SU-DHL-6 (cell line): ENCODE results near the gene NTRK3.

Experiments used
- H2AFZ ChIP-seq: fragments of 200-600 bp; sonication (generic); 2 replicates; pipeline ENCODE4 v1.6.1; 2014; ENCODE audit warnings: low read depth, mild to moderate bottlenecking, moderate library complexity, mixed read lengths, antibody characterized with exemption, low read length; ENCODE audit not compliant: severe bottlenecking
- H3F3A ChIP-seq: fragments of 200-600 bp; shearing (Covaris generic); 2 replicates; pipeline ENCODE4 v1.6.0; 2016; ENCODE audit warnings: antibody characterized with exemption, mild to moderate bottlenecking; ENCODE audit not compliant: insufficient read depth
- H3K27ac ChIP-seq: fragments of 200-600 bp; sonication (generic); 2 replicates; pipeline ENCODE4 v1.5.1; 2016; ENCODE audit warnings: low read depth, mild to moderate bottlenecking, low read length, moderate library complexity, mixed read lengths
- H3K27me3 ChIP-seq: fragments of 200-600 bp; sonication (generic), shearing (Covaris generic); 2 replicates; pipeline ENCODE4 v1.6.0; 2014; ENCODE audit warnings: mild to moderate bottlenecking, low read length
- H3K36me3 ChIP-seq: fragments of 200-600 bp; sonication (generic); 2 replicates; pipeline ENCODE4 v1.6.1; 2014; ENCODE audit warnings: mild to moderate bottlenecking, low read length, mixed read lengths
- H3K4me2 ChIP-seq: fragments of 300-600, 200-600 bp; shearing (Covaris generic), sonication (generic); 2 replicates; pipeline ENCODE4 v1.6.0; 2014; ENCODE audit warnings: low read length, low read depth, mild to moderate bottlenecking; ENCODE audit not compliant: poor library complexity, severe bottlenecking
- H3K4me3 ChIP-seq: fragments of 200-600 bp; sonication (generic); 2 replicates; pipeline ENCODE4 v1.5.1; 2014; ENCODE audit warnings: antibody characterized with exemption, low read length, mild to moderate bottlenecking, mixed read lengths; ENCODE audit not compliant: insufficient read depth, poor library complexity, severe bottlenecking
- H3K79me2 ChIP-seq: fragments of 200-600 bp; sonication (generic); 2 replicates; pipeline ENCODE4 v1.6.1; 2014; ENCODE audit warnings: mild to moderate bottlenecking, low read length, moderate library complexity; ENCODE audit not compliant: insufficient read depth
- H3K9ac ChIP-seq: fragments of 200-600 bp; sonication (generic); 2 replicates; pipeline ENCODE4 v1.7.0; 2014; ENCODE audit warnings: mild to moderate bottlenecking, low read length
- H3K9me2 ChIP-seq: fragments of 200-600 bp; sonication (generic); replicated peaks from 2 replicates; pipeline ENCODE4 v1.6.1; 2014; ENCODE audit warnings: low read length; ENCODE audit not compliant: insufficient read depth
- H3K9me3 ChIP-seq: fragments of 200-600 bp; sonication (generic); 2 replicates; pipeline ENCODE4 v1.6.1; 2014; ENCODE audit warnings: low read length, mixed read lengths; ENCODE audit not compliant: insufficient read depth
- H4K20me1 ChIP-seq: fragments of 200-600 bp; sonication (generic); 2 replicates; pipeline ENCODE4 v1.6.1; 2014; ENCODE audit warnings: low read depth, mild to moderate bottlenecking, antibody characterized with exemption, low read length, moderate library complexity, mixed read lengths
- CTCF ChIP-seq: fragments of 200-600 bp; sonication (generic); IDR thresholded peaks from one replicate; pipeline ENCODE4 v1.5.1; 2017; ENCODE audit warnings: antibody characterized with exemption, mild to moderate bottlenecking, low read length, moderate library complexity; ENCODE audit not compliant: insufficient read depth, poor library complexity, severe bottlenecking
- EZH2phosphoT487 ChIP-seq: fragments of 200-600 bp; sonication (generic), shearing (Covaris generic); conservative IDR thresholded peaks from 2 replicates; pipeline ENCODE4 v1.6.1; 2018; ENCODE audit warnings: mild to moderate bottlenecking, antibody characterized with exemption, low read length, moderate library complexity, mixed read lengths

NTRK3 gene

GRCh38 chr15:88106074-88106473, 150.5 kb downstream of the NTRK3 start:
- no peak for TF ChIP-seq EZH2phosphoT487
- TF ChIP-seq CTCF: no peak
- no peaks in the 10 kb centered on the region for H3K9me3 ChIP-seq

GRCh38 chr15:88104357-88104756, 152.2 kb downstream of the NTRK3 start:
- no peaks in the 10 kb centered on the region for H3F3A ChIP-seq
- no peaks in the 10 kb centered on the region for H3K27me3 ChIP-seq
- no peaks in the 10 kb centered on the region for H3K36me3 ChIP-seq
- H4K20me1 ChIP-seq: no peaks in the 10 kb centered on the region
- no peak overlapping the region for H3K9ac ChIP-seq
- H3K79me2 ChIP-seq: no peaks in the 10 kb centered on the region
- H3K4me2 ChIP-seq: no peak overlapping the region
- no peak for TF ChIP-seq EZH2phosphoT487
- TF ChIP-seq CTCF: no peak
- no peak overlapping the region for H3K4me3 ChIP-seq
- H3K9me3 ChIP-seq: no peaks in the 10 kb centered on the region
- H3K27ac ChIP-seq: no peak overlapping the region
- H2AFZ ChIP-seq: no peak overlapping the region
- no peaks in the 10 kb centered on the region for H3K9me2 ChIP-seq

More at GRCh38 chr15:88106074-88106473, 150.5 kb downstream of the NTRK3 start:
- Histone ChIP-seq H3K9ac (no peak overlapping the region), H3K4me3 (no peak overlapping the region), H3K79me2 (no peaks in the 10 kb centered on the region), H3K27me3 (no peaks in the 10 kb centered on the region), H4K20me1 (no peaks in the 10 kb centered on the region), H3F3A (no peaks in the 10 kb centered on the region), H3K36me3 (no peaks in the 10 kb centered on the region), H2AFZ (no peak overlapping the region), H3K4me2 (no peak overlapping the region), H3K9me2 (no peaks in the 10 kb centered on the region), H3K27ac (no peak overlapping the region)

- H3K4me2 ChIP-seq: no peak overlapping the region
- no peaks in the 10 kb centered on the region for H4K20me1 ChIP-seq
- no peaks in the 10 kb centered on the region for H3K79me2 ChIP-seq
- no peak overlapping the region for H3K4me3 ChIP-seq
- TF ChIP-seq EZH2phosphoT487 (no peak), CTCF (no peak)
- no peak overlapping the region for H3K27ac ChIP-seq
- no peaks in the 10 kb centered on the region for H3K36me3 ChIP-seq
- no peak overlapping the region for H3K9ac ChIP-seq
- H3K9me3 ChIP-seq: no peaks in the 10 kb centered on the region
- H2AFZ ChIP-seq: no peak overlapping the region
- H3K27me3 ChIP-seq: no peaks in the 10 kb centered on the region
- H3F3A ChIP-seq: no peaks in the 10 kb centered on the region
- H3K9me2 ChIP-seq: no peaks in the 10 kb centered on the region; the same call in 1 of the 2 replicates
These were observed 156.4 kb downstream of the NTRK3 start for GRCh38 chr15:88100181-88100580.

GRCh38 chr15:88098361-88098760, 158.2 kb downstream of the NTRK3 start:
- Histone ChIP-seq H3F3A (no peaks in the 10 kb centered on the region), H3K9me2 (no peaks in the 10 kb centered on the region; the same call in 1 of the 2 replicates), H3K4me3 (no peak overlapping the region), H3K9ac (no peak overlapping the region), H3K27ac (no peak overlapping the region), H3K4me2 (no peak overlapping the region), H2AFZ (no peak overlapping the region), H3K36me3 (no peaks in the 10 kb centered on the region), H3K9me3 (no peaks in the 10 kb centered on the region), H3K79me2 (no peaks in the 10 kb centered on the region), H3K27me3 (no peaks in the 10 kb centered on the region), H4K20me1 (no peaks in the 10 kb centered on the region)
- no peak for TF ChIP-seq CTCF
- TF ChIP-seq EZH2phosphoT487: no peak
